HepG2 (cell line): Measurements from ENCODE around the gene MED13L. TPM values are rescaled to one million over a fixed set of nuclear protein-coding genes. Genes with fewer than 3 reads are reported as not detected.

Source experiments
- ATAC-seq: fragments of 200-7000 bp; cut with Tn5 transposase; 3 replicates; pipeline ENCODE4 v1.9.1; 2020; ENCODE audit warnings: mild to moderate bottlenecking, moderate library complexity
- BruUV-seq: library from RNA; stranded (reverse); fragments of 400-500 nt; replicated peaks from 2 replicates; lab custom pipeline; 2021; lab: Mats Ljungman, UMichigan
- CTCF ChIA-PET: fragments of 300-600 bp; formaldehyde crosslinking; extraction: SDS; loops from one replicate; lab custom pipeline; 2021; ENCODE audit warnings: low total read pairs, inconsistent platforms, low intra/inter-chr PET ratio; lab: Yijun Ruan, JAX
- POLR2A ChIA-PET: fragments of 350-600 bp; sonication (Branson Sonifier 250); formaldehyde crosslinking; loops from one replicate; lab custom pipeline; 2020; ENCODE audit warnings: antibody characterized with exemption, inconsistent platforms; lab: Yijun Ruan, JAX
- DNase-seq: peaks from one replicate; pipeline ENCODE4 v3.0.0-alpha.2; 2015; ENCODE audit warnings: low spot score
- FAIRE-seq: peaks from 3 replicates; lab custom pipeline; 2011; peaks lifted over from hg19 to GRCh38; lab: Jason Lieb, UNC
- H2AFZ ChIP-seq: one replicate; pipeline ENCODE4 v1.6.1; 2011; ENCODE audit warnings: low read length, inconsistent platforms
- H3K27ac ChIP-seq: fragments of 300-600 bp; 3 replicates; pipeline ENCODE4 v1.8.0; 2011; ENCODE audit warnings: mixed run types, mild to moderate bottlenecking, mixed read lengths, low read length, inconsistent platforms; ENCODE audit not compliant: insufficient read depth; ENCODE audit errors: extremely low read length
- H3K27me3 ChIP-seq, 2 experiments: fragments of 200-600 bp in 1 of 2; 2 replicates in 1 of 2; 3 replicates in 1 of 2; pipeline versions ENCODE4 v1.6.0 to v1.8.0; 2011; ENCODE audit warnings: low read length in 2 of 2, mild to moderate bottlenecking in 2 of 2, moderate library complexity in 2 of 2, inconsistent platforms in 1 of 2; ENCODE audit not compliant: insufficient read depth in 2 of 2, control insufficient read depth in 1 of 2
- H3K36me3 ChIP-seq, 2 experiments: fragments of 200-600 bp in 1 of 2; replicated peaks in 1 of 2; 2 replicates in 1 of 2; 3 replicates in 1 of 2; pipeline versions ENCODE4 v1.5.1 to v1.8.0; 2011; ENCODE audit warnings: low read length in 2 of 2, inconsistent platforms in 1 of 2; ENCODE audit not compliant: insufficient read depth in 2 of 2, control insufficient read depth in 1 of 2
- H3K4me1 ChIP-seq: 2 replicates; pipeline ENCODE4 v1.5.1; 2012; ENCODE audit warnings: low read length, inconsistent platforms; ENCODE audit not compliant: insufficient read depth
- H3K4me2 ChIP-seq: 2 replicates; pipeline ENCODE4 v1.6.0; 2011; ENCODE audit warnings: low read depth, low read length, inconsistent platforms
- H3K4me3 ChIP-seq, 3 experiments: fragments of 200-600 bp in 1 of 3; sonication (generic), shearing (Covaris generic) in 1 of 3; replicated peaks in 1 of 3; 2 replicates each; pipeline ENCODE4 v1.5.1; 2011 to 2016; ENCODE audit warnings: low read length in 3 of 3, inconsistent platforms in 2 of 3, low read depth in 2 of 3, mild to moderate bottlenecking in 2 of 3, control low read depth in 1 of 3, mixed read lengths in 1 of 3; ENCODE audit not compliant: insufficient read depth in 1 of 3
- H3K79me2 ChIP-seq: one replicate; pipeline ENCODE4 v1.6.1; 2011; ENCODE audit warnings: low read length, inconsistent platforms; ENCODE audit not compliant: insufficient read depth
- H3K9ac ChIP-seq: 2 replicates; pipeline ENCODE4 v1.6.0; 2011; ENCODE audit warnings: mild to moderate bottlenecking, low read depth, low read length, inconsistent platforms; ENCODE audit not compliant: insufficient read depth
- H3K9me3 ChIP-seq: 2 replicates; pipeline ENCODE4 v1.5.1; 2012; ENCODE audit warnings: mild to moderate bottlenecking, low read length
- H4K20me1 ChIP-seq: 2 replicates; pipeline ENCODE4 v1.6.0; 2011; ENCODE audit warnings: inconsistent platforms, mild to moderate bottlenecking, low read length, moderate library complexity; ENCODE audit not compliant: insufficient read depth
- EEA1 ChIP-seq: sonication (generic); formaldehyde crosslinking; IDR thresholded peaks from 2 replicates; pipeline ENCODE4 v1.5.1; 2020; ENCODE audit warnings: mild to moderate bottlenecking, missing genetic modification reagents, borderline replicate concordance
- EHMT2 ChIP-seq: fragments of 200-600 bp; sonication (generic); IDR thresholded peaks from 2 replicates; pipeline ENCODE4 v1.7.0; 2017; ENCODE audit warnings: antibody characterized with exemption, low read depth, low read length, borderline replicate concordance
- HNRNPK ChIP-seq: fragments of 200-400 bp; formaldehyde crosslinking; IDR thresholded peaks from 2 replicates; pipeline ENCODE4 v1.6.1; 2018; ENCODE audit warnings: low read length, low read depth, moderate library complexity, mild to moderate bottlenecking; ENCODE audit not compliant: poor library complexity, severe bottlenecking
- NR2F2 ChIP-seq: IDR thresholded peaks from 2 replicates; pipeline ENCODE4 v1.6.1; 2012; ENCODE audit warnings: low read depth, inconsistent platforms, borderline replicate concordance
- TCF7L2 ChIP-seq: IDR thresholded peaks from 2 replicates; pipeline ENCODE4 v1.6.1; 2011; ENCODE audit warnings: mild to moderate bottlenecking, low read depth, low read length, moderate library complexity
- ZBTB38 ChIP-seq: sonication (generic); formaldehyde crosslinking; IDR thresholded peaks from 2 replicates; pipeline ENCODE4 v1.5.1; 2020; ENCODE audit warnings: mild to moderate bottlenecking, missing genetic modification reagents
- ZNF329 ChIP-seq: sonication (generic); formaldehyde crosslinking; IDR thresholded peaks from 2 replicates; pipeline ENCODE4 v1.9.0; 2021; ENCODE audit warnings: low read depth, mild to moderate bottlenecking, missing genetic modification reagents
- ZNF629 ChIP-seq: sonication (generic); formaldehyde crosslinking; conservative IDR thresholded peaks from 2 replicates; pipeline ENCODE4 v1.5.0; 2020; ENCODE audit warnings: missing genetic modification reagents
- WGBS: methylation state at CpG from one replicate; pipeline ENCODE4 v1.1.6; 2017; ENCODE audit warnings: low lambda C conversion rate; 5-methylcytosine and 5-hydroxymethylcytosine counted together
- in situ Hi-C: cut with HindIII; loops from 2 replicates; pipeline ENCODE4 v1.10.0; 2017; ENCODE audit warnings: low pct_unique_long_range_greater_than_20kb; ENCODE audit not compliant: extremely low pct_ligation_motif_present
- intact Hi-C: fragments of 100-400 bp; cut with micrococcal nuclease; formaldehyde crosslinking; loops from one replicate; pipeline ENCODE4 v1.10.0; 2022; ENCODE audit not compliant: unreplicated experiment
- polyA plus RNA-seq, 8 experiments: library from polyadenylated mRNA; depleted of rRNA in 3 of 8; stranded (reverse) in 7 of 8; unstranded in 1 of 8; fragments of >200 nt; fragmentation: Illumina TruSeq in 4 of 8; extraction: Trizol in 4 of 8; gene quantifications; 2 replicates each; pipeline versions ENCODE4 v1.2.1 to v1.2.3, GENCODE V29; 2011 to 2016; ENCODE audit warnings: low read depth in 4 of 8, missing spikeins in 1 of 8, mixed read lengths in 1 of 8; ENCODE audit not compliant: insufficient read depth in 1 of 8
- total RNA-seq, 5 experiments: library from RNA; depleted of rRNA; stranded (reverse); fragments of >200 nt; fragmentation: Illumina TruSeq; extraction: Trizol; gene quantifications; 2 replicates each; pipeline ENCODE4 v1.2.3, GENCODE V29; 2016; ENCODE audit warnings: low read depth in 1 of 5
- TF ChIP-seq, protein P1 (sequence below): IDR thresholded peaks from 2 replicates; pipeline ENCODE4 v1.6.1; 2012; ENCODE audit warnings: low read length, improper control_type of control experiment
- TF ChIP-seq, protein P2 (sequence below): sonication (generic); formaldehyde crosslinking; IDR thresholded peaks from 2 replicates; pipeline ENCODE4 v1.5.1; 2020; ENCODE audit warnings: missing genetic modification reagents, mild to moderate bottlenecking, borderline replicate concordance
- TF ChIP-seq, protein P3 (sequence below): sonication (generic); formaldehyde crosslinking; conservative IDR thresholded peaks from 2 replicates; pipeline ENCODE4 v1.5.0; 2020; ENCODE audit warnings: missing genetic modification reagents

The MED13L gene
- total and polyA plus RNA-seq, 2 of the 13 experiments (the other 11 are each of a cell fraction or from before 2014, with no cell fraction given), result 24.8 to 38.9 TPM

DNA sequence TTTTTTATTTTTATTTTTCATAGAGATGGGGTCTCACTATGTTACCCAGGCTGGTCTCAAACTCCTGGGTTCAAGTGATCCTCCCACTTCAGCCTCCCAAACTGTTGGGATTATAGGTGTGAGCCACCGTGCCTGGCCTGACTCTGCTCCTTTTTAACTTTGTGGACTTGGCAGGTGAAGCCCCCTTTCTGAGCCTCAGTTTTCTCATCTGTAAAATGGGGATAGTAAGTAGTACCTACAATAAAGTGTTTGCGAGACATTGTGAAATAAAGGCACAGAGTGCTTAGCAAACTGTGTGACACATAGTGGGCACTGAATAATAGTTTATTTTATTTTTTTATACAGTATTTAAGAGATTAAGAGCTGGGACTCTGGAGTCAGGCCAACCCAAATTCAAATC lies 21.1 kb upstream of the MED13L start:
- no peaks in the 10 kb centered on the region for H4K20me1 ChIP-seq
- no peak overlapping the region for H2AFZ ChIP-seq
- in situ Hi-C loops (no loop called here), intact Hi-C loops (no loop called here)
- H3K9me3 ChIP-seq, result no peaks in the 10 kb centered on the region
- H3K36me3 ChIP-seq, result no peaks in the 10 kb centered on the region
- H3K4me1 ChIP-seq, result no peaks in the 10 kb centered on the region
- WGBS, result 68% methylated on average over 2 of the region's 2 CpGs
- ChIA-PET POLR2A (no interaction called here), CTCF (no interaction called here)
- DNase-seq, result no peak
- H3K4me2 ChIP-seq, result no peak overlapping the region
- no peak overlapping the region for H3K4me3 ChIP-seq
- TF ChIP-seq ZNF629 (CRISPR knock-in tag) (peak; percentile 41; the same call in 1 of the 2 replicates), ZNF329 (CRISPR knock-in tag) (no peak)
- TF ChIP-seq, all 625 proteins: peak for 1
- ATAC-seq, result no peak
- Histone ChIP-seq H3K27ac (no peak overlapping the region), H3K9ac (no peak overlapping the region), H3K79me2 (no peaks in the 10 kb centered on the region), H3K27me3 (peaks cover 0 to 25% of the 10 kb centered on the region in 2 experiments; a peak in 2 of 5 replicates)
- FAIRE-seq, result no peak
- no TSS peak for BruUV-seq

DNA sequence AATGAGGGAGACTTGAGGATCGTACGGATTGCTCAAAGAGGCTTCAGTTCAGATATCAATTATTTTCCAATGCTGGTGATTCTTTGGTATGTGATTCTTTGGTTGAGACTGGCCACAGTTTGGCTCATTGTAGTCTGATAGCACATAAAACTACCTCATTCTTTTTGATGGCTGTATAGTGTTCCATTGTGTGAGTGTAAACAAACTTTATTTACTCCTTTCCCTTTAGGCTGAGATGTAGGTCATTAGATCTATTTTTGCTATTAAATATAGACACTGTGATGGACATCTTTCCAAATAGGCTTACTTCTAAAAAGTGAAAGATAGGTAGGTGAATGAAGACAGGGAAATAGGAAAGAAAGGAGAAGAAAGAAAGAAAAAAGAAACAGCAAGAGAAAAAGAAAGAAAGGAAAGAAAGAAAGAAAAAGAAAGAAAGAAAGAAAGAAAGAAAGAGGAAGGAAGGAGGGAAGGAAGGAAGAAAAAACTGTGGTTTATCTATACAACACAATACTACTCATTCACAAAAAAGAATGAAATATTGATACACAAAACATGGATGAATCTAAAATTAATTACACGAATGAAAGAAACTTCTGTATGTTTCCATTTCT lies 19.8 kb upstream of the MED13L start:
- H3K9me3 ChIP-seq, result no peaks in the 10 kb centered on the region
- FAIRE-seq, result no peak
- CTCF ChIA-PET, result no interaction called here
- no peaks in the 10 kb centered on the region for H3K36me3 ChIP-seq
- no peak overlapping the region for H3K4me3 ChIP-seq
- H3K4me2 ChIP-seq, result no peak overlapping the region
- POLR2A ChIA-PET, result no interaction called here
- no peaks in the 10 kb centered on the region for H3K4me1 ChIP-seq
- in situ Hi-C loops, result no loop called here
- peaks cover 0 to 22% of the 10 kb centered on the region in 2 experiments; a peak in 2 of 5 replicates for H3K27me3 ChIP-seq
- intact Hi-C loops, result no loop called here
- BruUV-seq, result no TSS peak
- H2AFZ ChIP-seq, result no peak overlapping the region
- no peak overlapping the region for H3K27ac ChIP-seq
- H3K9ac ChIP-seq, result no peak overlapping the region
- ATAC-seq, result no peak
- no peaks in the 10 kb centered on the region for H4K20me1 ChIP-seq
- H3K79me2 ChIP-seq, result no peaks in the 10 kb centered on the region
- WGBS, result 57% methylated on average over 3 of the region's 3 CpGs
- DNase-seq, result no peak
- TF ChIP-seq TCF7L2, result no peak
- TF ChIP-seq HNRNPK, result no peak
- TF ChIP-seq, protein P1, sequence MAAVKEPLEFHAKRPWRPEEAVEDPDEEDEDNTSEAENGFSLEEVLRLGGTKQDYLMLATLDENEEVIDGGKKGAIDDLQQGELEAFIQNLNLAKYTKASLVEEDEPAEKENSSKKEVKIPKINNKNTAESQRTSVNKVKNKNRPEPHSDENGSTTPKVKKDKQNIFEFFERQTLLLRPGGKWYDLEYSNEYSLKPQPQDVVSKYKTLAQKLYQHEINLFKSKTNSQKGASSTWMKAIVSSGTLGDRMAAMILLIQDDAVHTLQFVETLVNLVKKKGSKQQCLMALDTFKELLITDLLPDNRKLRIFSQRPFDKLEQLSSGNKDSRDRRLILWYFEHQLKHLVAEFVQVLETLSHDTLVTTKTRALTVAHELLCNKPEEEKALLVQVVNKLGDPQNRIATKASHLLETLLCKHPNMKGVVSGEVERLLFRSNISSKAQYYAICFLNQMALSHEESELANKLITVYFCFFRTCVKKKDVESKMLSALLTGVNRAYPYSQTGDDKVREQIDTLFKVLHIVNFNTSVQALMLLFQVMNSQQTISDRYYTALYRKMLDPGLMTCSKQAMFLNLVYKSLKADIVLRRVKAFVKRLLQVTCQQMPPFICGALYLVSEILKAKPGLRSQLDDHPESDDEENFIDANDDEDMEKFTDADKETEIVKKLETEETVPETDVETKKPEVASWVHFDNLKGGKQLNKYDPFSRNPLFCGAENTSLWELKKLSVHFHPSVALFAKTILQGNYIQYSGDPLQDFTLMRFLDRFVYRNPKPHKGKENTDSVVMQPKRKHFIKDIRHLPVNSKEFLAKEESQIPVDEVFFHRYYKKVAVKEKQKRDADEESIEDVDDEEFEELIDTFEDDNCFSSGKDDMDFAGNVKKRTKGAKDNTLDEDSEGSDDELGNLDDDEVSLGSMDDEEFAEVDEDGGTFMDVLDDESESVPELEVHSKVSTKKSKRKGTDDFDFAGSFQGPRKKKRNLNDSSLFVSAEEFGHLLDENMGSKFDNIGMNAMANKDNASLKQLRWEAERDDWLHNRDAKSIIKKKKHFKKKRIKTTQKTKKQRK, result no peak
- TF ChIP-seq, protein P2, sequence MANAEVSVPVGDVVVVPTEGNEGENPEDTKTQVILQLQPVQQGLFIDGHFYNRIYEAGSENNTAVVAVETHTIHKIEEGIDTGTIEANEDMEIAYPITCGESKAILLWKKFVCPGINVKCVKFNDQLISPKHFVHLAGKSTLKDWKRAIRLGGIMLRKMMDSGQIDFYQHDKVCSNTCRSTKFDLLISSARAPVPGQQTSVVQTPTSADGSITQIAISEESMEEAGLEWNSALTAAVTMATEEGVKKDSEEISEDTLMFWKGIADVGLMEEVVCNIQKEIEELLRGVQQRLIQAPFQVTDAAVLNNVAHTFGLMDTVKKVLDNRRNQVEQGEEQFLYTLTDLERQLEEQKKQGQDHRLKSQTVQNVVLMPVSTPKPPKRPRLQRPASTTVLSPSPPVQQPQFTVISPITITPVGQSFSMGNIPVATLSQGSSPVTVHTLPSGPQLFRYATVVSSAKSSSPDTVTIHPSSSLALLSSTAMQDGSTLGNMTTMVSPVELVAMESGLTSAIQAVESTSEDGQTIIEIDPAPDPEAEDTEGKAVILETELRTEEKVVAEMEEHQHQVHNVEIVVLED (CRISPR knock-in tag), result no peak
- TF ChIP-seq, protein P3, sequence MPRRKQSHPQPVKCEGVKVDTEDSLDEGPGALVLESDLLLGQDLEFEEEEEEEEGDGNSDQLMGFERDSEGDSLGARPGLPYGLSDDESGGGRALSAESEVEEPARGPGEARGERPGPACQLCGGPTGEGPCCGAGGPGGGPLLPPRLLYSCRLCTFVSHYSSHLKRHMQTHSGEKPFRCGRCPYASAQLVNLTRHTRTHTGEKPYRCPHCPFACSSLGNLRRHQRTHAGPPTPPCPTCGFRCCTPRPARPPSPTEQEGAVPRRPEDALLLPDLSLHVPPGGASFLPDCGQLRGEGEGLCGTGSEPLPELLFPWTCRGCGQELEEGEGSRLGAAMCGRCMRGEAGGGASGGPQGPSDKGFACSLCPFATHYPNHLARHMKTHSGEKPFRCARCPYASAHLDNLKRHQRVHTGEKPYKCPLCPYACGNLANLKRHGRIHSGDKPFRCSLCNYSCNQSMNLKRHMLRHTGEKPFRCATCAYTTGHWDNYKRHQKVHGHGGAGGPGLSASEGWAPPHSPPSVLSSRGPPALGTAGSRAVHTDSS (CRISPR knock-in tag), result no peak
- TF ChIP-seq EHMT2, result no peak
- no peak for TF ChIP-seq ZBTB38 (CRISPR knock-in tag)
- no peak for TF ChIP-seq EEA1
- no peak for TF ChIP-seq NR2F2
